GM12864 (cell line): ENCODE results near the gene COL6A5.
"Not testable (repeated sequence)": the region's sequence is repeated elsewhere in the genome, so short reads cannot be mapped to it uniquely, and the experiment has no call there.

Experiments
- DNase-seq: peaks from one replicate; pipeline ENCODE4 v3.0.0-alpha.2; 2011; ENCODE audit warnings: low read depth
- H3K4me3 ChIP-seq: 2 replicates; pipeline ENCODE4 v1.5.1; 2011; ENCODE audit warnings: mild to moderate bottlenecking, low read depth, low read length, control low read depth
- CTCF ChIP-seq: IDR thresholded peaks from 2 replicates; pipeline ENCODE4 v1.5.1; 2011; ENCODE audit warnings: low read depth, mild to moderate bottlenecking, moderate library complexity, low read length, control low read depth, inconsistent platforms; ENCODE audit errors: missing control alignments

The COL6A5 gene

GRCh38 chr3:130423064-130423463 lies 77.6 kb downstream of the COL6A5 start:
- no peak for TF ChIP-seq CTCF
- no peak overlapping the region for H3K4me3 ChIP-seq
- no peak for DNase-seq

GRCh38 chr3:130424837-130425236 lies 79.4 kb downstream of the COL6A5 start:
- no peak overlapping the region for H3K4me3 ChIP-seq
- no peak for TF ChIP-seq CTCF
- DNase-seq = no peak

- TF ChIP-seq CTCF = no peak
- no peak for DNase-seq
These were observed 80.0 kb downstream of the COL6A5 start for GRCh38 chr3:130425484-130425883.

GRCh38 chr3:130426206-130426605 lies 80.7 kb downstream of the COL6A5 start:
- TF ChIP-seq CTCF = no peak
- DNase-seq = no peak

More at GRCh38 chr3:130425484-130425883, 80.0 kb downstream of the COL6A5 start:
- H3K4me3 ChIP-seq = no peak overlapping the region

GRCh38 chr3:130428871-130429712 lies 83.6 kb downstream of the COL6A5 start:
- no peak for TF ChIP-seq CTCF
- H3K4me3 ChIP-seq = no peak overlapping the region
- no peak for DNase-seq

More at GRCh38 chr3:130426206-130426605, 80.7 kb downstream of the COL6A5 start:
- H3K4me3 ChIP-seq = no peak overlapping the region

GRCh38 chr3:130429713-130430023 lies 84.2 kb downstream of the COL6A5 start:
- DNase-seq = no peak
- TF ChIP-seq CTCF = no peak
- no peak overlapping the region for H3K4me3 ChIP-seq

- DNase-seq = no peak
- TF ChIP-seq CTCF = no peak
- no peak overlapping the region for H3K4me3 ChIP-seq
These were observed 84.8 kb downstream of the COL6A5 start for GRCh38 chr3:130430266-130430665.

GRCh38 chr3:130432086-130432485 lies 86.6 kb downstream of the COL6A5 start:
- DNase-seq, H3K4me3 ChIP-seq: not testable (repeated sequence)
